HG03060 (cell line): Measurements from ENCODE around the gene ADRA2A.

Experiments used
- ATAC-seq: cut with Tn5 transposase; IDR thresholded peaks from one replicate; pipeline ENCODE4 v1.9.1; 2021; ENCODE audit warnings: low read depth, moderate number of reproducible peaks; ENCODE audit not compliant: unreplicated experiment

ADRA2A gene

DNA sequence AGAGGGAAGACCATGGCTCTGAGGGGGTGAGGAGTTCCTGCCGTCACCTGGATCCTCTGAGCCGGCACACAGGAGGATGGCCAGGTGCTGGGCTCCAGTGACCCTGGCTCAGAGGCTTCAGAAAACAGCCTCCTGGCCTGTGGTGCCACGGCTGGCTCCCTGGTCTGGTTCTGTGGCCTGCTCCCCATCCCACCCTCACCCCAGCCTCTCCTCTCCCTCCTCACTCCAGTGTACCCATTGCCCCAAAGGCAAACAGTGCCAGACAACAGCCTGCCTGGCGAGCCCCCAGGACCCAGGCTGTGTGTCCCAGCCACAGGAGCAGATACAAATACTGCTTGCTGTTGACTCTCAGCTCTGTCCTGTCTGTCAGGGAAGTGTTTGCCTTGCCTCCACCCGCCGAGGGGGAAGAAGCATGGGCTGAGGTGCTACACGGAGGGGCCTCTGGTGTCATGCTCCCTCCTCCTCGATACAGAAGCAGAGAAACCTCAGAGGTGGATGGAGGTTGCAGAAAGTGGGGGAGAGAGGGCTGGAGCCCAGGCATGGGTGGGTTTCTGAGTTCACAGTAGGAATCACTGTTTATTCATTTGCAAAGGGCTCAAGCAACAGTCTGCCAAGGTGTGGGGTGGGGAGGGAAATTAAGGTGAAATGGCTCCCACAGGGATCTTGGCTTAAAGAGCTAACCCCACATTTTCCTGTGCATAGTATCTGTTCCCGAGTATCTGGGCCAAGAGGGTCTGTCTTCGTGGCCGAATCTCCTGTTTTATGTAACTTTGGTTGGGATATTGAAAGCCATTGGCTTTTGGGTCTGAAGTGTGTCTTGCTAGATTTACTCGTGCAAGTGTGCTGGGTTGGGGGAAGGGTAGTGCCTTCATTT, 5.5 kb downstream of the ADRA2A start:
- ATAC-seq = no peak

DNA sequence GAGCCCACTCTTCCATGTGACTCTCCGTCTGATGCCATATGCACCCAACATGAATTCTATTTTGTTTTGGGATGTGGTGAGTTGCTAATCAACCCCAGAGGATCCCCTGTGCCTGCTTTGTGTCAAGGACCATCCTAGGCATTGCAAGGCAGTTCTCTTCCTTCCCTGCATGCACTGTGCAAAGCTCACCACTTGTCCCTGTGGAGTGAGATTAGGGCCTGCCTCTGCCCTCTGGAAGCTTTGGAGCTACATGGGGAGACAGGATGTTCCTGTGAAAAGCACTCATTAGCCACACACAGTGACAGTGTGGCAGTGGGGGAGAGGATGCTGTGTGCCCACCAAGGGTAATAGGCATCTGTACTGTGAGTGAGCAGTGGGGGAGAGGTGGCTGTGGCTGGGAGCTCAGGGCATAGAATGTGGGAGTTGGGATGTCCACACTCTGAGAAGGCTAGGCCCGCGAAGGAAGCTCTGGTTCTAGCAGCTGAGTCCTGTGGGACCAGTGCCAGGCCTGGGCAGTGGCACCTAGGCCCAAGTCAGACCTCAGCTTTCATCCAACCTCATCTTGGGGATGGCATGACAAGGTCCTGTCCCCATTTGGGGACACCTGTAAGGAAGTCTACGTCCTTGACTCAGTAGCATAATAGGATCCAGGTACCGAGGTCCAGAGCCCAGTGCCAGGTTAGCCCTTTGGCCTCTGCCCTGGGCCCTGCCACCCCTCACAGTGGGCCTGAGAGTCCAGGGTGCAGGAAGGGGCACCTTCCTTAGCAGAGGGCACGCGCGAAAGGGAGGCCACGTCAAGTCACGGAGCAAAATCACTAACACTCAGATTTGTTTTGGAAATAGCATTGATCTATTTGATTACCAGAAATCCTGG, 6.6 kb downstream of the ADRA2A start:
- no peak for ATAC-seq

DNA sequence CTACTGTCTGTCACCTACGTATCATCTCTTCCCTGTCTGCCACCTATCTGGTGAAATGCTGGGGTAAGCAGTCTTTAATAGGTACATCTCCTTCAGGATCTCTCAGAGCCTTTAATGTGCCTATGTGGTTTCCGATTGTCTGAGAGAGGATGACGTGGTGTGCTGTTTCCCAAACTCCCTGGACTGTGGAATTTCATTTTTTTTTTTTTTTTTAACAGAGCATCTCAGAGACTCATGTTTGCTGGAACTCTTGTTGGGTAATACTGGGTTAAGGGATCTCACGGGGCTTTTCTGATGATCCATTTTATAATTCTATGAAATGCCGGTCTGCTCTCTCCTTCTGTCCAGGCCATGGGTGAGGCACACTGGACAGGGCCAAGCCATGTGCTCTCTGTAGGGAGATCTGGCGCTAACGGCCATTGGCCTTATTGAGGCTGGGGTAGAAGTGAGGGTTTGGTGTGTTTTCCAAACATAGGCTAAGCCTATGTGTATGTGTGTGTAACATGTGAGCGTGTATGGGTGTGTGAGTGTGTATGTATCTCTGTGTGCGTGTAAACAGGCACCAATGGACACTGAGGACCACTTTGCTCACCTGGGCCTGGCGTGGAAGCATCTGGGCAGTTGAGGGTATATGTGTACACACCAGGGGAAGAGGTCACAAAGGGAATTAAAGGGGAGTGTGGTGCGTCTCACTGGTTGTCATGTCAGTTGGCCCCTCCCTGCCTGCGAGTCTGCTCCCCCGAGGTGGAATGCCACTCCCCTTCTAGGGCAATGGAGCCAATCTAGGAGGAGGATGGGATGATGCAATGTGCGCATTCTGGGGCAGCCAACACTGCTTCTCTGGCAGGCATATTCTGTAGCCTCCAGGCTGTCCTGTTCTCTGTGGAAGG, 7.8 kb downstream of the ADRA2A start:
- no peak for ATAC-seq

DNA sequence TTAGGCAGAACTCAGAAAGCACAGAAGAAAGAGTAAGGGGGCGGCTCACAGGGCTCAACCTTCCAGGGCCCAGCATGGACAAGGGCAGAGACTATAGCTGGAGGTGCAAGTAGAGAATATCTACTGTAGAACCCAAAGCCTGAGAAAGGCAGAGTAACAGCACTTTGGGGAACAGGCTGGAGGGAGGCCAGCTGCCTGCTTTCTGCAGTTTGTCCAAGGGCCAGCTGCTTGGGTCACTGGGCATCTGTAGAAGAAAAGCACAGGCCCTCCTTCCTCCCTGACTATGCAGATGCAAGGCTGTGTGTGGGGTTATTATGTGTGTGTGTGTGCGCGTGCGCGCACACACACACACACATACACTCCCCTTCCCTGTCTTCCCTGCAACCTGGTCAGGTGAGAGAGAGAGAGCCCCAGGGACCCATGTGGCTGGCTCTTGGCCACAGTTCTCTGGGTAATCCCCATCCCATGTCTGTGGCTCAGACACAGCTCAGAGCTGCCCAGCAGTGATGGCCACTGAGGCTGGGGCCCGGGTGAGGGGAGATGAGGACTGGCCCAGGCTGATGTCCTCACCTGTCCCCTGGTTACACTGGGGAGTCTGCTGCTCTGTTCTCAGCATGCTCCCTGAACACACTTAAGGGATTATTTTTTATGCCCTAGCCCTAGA, 9.0 kb downstream of the ADRA2A start:
- ATAC-seq = no peak

DNA sequence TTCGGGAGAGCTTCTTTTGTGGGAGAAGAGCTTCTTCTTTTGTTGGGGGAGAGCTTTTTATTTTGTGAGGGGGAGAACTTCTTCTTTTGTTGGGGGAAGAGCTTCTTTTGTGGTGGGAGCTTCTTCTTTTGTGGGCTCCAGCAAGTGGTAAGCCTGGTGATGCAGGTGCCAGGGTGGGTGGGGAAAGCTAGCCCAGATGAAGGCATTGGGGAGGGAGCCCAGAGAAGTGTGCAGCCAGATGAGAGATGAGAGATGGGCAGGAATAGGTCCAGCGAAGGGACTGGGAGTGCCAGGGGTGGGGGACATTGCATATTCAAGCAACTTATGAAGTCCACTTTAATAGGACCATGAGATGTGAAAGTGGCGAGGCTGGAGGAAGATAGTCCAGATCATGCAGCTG, 9.7 kb downstream of the ADRA2A start:
- ATAC-seq = no peak

DNA sequence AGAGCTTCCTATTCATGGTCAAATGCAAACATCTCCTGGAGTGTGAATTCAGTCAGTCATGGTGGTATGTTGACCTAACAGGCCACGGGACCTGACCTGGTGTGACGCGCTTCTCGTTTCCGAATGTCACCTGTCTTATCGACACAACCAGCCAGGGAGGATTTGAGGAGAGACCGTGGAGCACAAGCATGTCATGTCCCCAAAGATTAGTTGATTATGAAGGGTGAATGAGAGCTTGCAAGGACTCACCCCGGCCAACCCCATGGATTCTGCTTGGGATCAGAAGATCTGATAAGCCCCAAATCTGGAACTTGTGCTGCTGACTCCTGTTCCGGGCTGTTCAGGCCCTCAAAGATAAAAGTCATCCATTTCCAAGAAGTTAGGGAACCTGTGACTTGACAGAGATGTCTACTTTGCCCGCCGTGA, 10.5 kb downstream of the ADRA2A start:
- ATAC-seq = no peak

DNA sequence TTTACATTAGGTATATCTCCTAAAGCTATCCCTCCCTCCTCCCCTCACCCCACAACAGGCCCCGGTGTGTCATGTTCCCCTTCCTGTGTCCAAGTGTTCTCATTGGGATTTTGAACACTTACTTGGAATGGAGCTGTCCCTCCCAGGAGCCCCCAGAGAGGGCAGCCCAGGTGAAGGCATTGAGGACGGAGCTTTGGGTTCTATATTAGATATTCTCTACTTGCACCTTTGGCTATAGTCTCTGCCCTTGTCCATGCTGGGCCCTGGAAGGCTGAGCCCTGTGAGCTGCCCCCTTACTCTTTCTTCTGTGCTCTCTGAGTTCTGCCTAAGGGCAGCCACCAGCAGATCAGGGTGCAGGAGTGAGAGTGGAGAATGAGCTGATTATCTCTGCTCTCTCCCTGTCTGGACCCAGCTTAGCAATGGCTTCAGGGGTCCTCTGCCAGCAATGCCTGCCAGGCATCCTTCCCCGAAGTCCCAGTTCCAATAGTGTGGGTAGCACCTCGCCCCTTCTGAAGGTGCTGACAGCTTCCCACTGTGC, 11.2 kb downstream of the ADRA2A start:
- ATAC-seq = no peak

DNA sequence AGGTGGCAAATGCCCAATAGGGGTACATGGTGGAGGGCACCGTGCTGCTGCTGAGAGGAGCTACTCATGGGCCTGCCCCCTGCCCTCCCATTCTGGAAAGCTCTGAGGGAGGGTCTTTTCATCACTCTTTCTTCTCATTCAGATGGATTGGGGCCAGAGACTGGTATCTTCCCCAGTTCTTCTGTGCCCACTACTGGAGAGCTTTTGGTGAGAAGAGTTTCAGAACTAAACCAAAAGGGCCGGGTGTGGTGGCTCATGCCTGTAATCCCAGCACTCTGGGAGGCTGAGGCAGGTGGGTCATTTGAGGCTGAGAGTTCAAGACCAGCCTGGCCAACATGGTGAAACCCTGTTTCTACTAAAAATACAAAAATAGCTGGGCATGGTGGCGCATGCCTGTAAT, 12.5 kb downstream of the ADRA2A start:
- ATAC-seq = no peak

DNA sequence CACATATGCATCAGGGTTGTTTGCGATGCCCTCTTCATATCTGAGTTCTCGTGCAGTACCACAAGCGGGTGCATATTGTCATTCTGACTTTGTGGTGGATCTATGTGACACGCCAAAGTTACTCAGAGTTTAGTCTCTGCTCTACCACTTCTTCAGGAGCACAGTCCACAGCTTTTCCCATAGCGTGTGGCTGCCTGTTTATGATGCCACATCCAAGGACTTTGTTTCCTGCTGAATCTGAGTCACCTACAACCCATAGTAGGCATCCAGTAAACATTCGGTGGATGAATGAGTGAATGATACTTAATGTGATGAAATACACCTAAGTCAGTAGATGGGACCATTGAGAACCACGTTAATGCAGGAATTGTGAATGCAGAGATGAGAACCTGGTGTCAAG, 15.0 kb downstream of the ADRA2A start:
- no peak for ATAC-seq

DNA sequence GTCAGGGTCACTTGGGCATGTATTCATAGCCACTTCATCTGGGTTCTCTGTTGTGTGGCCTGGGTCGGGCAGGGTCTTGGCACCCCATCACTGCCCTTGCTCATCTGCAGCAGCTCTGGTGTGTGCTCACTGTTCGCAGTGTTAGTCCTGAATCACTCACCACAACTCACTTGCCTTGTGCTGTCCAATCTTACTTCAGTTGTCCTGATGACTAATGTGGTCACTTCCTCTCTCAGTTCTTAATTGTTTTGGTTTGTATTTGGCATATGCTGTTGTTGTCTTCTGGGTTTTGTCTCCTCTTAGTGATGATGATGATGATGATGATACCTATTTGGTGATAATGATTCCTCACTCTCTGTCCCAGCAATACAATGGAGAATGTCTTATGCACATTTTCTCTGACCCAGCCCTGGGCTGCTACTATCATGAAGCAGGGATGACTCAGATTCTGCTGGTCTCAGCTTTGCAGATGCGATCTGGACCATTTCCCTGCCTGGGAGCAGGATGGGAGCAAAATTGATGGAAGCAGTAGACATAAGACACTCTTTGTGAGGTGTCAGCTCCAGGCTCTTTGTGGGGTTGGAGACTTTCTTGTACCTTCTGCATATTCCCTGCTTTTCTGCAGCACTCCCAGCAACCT, 17.0 kb downstream of the ADRA2A start:
- no peak for ATAC-seq

DNA sequence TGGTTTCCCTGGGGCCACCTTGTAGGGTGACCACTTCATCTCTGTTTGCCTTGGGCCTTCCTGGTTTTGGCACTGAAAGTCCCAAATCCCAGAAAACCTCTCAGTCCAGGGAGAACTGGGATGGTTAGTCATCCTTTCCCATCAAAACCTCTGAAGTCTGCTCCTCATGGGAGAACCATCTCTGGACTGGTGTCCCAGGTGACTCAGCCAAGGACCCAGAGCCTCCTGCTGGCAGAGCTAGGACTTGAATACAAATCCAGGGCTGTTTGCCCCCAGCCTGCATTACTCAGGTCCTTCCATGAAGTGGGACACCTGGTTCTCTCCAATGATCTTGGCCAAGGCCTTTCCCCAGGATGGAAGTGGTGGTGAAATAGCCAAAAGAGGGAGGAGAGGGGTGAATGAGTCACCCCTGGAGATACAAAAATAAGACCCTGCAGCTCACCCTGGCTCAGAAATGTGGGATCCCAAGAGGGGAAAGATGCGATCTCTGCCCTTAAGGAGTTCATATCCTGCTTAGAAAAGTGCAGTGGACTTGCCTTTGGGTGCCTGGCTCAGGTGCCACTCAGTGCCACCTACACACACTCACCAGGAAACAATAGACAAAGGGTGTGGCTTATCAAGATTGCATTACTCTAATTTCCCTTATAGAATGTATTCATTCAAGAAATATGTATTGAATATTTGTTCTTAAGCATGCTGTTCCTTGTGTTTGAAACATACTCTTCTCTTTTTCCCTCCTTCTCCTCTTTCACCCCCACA, 22.0 kb downstream of the ADRA2A start:
- ATAC-seq = no peak

DNA sequence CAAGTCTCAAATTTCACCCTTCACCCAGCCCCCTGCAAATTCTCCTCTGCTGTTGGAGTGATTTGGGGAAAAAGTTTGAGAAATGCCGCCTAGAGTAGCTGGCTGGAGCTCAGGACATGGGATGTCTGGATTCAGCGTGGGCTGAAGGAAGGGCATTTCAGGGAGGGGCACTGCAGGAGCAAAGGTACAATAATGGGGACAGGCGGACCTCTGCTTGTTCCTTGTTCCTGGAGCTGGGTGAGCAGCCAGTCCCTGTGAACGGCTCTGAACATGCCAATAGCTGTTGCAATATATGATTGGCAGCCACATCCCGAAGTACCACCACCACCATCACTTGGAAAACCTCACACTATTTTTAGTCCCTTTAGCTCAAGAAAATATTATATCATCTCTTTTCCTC, 23.4 kb downstream of the ADRA2A start:
- ATAC-seq = no peak

DNA sequence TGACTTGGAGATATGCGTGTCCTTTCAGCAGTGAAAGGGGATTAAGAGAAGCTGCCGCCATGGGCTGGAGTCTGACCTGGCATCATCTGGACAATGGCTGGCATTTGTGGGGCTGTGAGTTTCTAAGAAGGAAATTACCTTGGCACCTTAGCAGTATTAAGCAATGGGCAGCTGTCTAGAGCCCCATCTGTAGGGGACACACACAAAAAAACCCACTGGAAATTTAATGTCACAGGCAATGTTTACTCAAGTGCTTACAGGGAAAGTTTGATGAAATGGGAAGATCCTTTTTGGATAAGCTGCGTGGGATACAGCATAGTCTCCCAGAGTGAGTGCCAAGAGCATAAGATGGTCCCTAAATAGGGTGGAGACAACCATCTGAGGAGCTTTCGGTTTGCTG, 25.0 kb downstream of the ADRA2A start:
- ATAC-seq = no peak

DNA sequence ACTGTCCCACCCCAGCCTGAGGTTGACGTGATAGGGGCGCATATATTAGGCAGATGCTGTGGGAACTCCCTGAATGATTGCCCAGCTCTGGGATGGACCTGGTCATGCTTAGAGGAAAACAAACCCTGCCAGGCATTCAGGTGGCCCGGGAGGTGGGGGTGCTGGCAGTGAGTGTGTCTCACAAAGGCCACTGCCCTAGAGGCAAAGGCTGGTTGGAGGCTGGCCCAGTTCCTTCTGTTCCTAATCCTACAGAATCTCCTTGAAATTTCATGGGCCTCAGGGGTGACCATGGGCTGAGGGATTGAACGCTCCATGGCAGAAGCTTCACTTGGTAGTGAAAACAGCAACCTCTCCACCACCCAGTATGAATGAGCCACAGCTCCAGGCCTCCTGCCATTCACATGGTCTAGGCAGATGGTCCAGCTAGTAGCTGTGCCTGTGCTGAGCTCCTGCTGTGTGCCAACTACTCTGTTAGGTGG, 25.6 kb downstream of the ADRA2A start:
- ATAC-seq = no peak

DNA sequence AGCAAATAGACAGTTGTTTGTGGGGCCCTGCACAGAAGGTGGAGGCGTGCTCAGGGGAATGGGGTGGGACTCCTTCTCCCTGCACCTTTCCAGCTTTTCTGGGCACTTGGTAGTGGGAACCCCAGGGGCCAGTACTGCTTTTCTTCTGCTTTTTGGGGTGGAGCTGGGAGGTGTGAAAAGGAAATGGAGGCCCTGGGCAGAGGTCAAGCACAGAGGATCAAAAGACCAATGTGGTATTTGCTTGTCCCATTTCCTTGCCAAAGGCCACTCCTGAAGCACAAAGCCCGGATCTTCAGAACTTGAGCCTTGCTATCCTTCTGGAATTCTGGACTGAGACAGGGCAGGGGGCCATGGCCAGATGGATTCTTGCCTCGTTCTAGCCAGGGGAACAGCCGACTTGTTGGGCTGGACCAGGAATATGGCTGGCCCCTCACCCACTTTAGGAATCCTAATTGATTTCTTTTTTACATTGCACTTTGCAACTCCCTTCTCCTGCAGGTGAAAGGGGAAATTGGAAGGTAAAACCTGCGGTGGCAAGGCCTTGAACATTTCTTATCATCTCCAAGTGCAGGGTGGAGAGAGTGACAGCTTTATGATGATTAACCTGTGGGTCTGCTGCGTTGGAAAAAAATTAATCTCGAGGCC, 26.5 kb downstream of the ADRA2A start:
- ATAC-seq = no peak

DNA sequence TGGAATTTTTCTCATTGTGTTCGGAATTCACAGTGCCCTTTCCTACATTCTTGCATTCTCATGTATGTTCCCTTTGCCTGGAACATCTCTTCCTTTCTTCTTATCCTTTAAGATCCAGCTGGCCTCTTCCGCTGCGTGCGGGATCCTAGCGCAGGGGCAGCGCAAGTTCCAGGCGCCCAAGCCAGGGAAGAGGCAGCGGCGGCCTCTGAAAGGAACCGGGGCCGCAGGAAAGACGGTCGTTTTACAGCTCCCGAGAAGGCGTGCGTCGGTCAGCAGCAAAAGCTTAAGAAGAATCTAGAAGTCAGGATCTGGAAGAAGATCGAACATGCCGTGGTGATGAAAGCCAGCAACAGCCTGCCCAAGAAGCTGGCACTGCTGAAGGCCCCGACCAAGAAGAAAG, 28.0 kb downstream of the ADRA2A start:
- ATAC-seq = no peak

DNA sequence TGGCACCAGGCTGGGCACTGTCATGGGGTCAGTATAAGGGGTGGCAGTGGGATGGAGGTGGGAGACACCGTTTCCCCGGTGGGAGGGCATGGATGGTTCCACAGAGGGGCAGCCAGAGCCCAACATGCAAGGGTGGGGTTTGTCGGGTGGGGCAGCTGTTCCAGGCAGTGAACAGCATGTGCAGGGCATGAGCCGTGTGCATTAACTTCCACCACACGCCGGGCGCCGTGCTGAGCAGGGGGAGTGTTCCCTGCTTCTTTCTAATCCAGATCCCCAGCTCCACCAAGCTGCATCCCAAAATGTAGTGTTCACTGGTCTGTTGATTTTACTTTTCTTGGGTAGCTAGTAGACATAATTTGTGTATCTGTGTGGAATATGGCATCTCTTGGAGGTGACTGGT, 29.3 kb downstream of the ADRA2A start:
- ATAC-seq = no peak

DNA sequence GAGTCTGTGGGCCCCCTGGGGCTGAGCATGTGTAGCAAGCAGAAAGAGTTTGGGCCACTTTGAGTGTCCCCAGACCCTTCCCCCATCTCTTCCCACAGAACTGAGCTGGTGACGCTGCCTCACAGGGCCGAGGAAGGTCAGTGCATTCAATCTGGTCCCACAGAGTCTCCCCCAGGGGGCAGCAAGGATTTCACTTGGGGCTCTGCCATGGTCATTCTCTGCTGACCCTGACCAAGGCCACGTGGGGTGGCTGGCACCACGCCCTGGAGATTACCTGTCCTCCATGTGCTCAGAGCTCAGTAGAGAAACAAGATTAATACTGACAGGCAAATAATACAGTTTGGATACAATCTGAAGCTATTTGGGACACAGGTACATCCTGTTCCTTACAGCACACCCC, 30.2 kb downstream of the ADRA2A start:
- no peak for ATAC-seq
